HG03095 (cell line): ENCODE measurements around the gene KLK12.

Source experiments
- ATAC-seq: cut with Tn5 transposase; IDR thresholded peaks from one replicate; pipeline ENCODE4 v1.9.1; 2021; ENCODE audit warnings: moderate library complexity; ENCODE audit not compliant: unreplicated experiment

The KLK12 gene

GRCh38 chr19:50983625-50984292 lies 51.0 kb downstream of the KLK12 start, which contains the start of gene KLK7:
KLK7 (minus strand) TSS chr19:50983917; CDS start chr19:50982399, 1,518 bp downstream.
- ATAC-seq = no peak

- ATAC-seq = no peak
These were observed 52.6 kb downstream of the KLK12 start for GRCh38 chr19:50982186-50982585.

GRCh38 chr19:50981587-50982146 lies 53.1 kb downstream of the KLK12 start:
- no peak for ATAC-seq

- no peak for ATAC-seq
These were observed 54.6 kb downstream of the KLK12 start for GRCh38 chr19:50980208-50980607.

- no peak for ATAC-seq
These were observed 55.0 kb downstream of the KLK12 start for GRCh38 chr19:50979758-50980157.
